Upper lobe of left lung (tissue), 6 donors: Measurements from ENCODE around the gene SMYD2. TPM values are rescaled to one million over a fixed set of nuclear protein-coding genes. Genes with fewer than 3 reads are reported as not detected.
A peak's percentile ranks its signal among the peaks of the same experiment; 100 is the strongest.

ENCODE experiments used
- ATAC-seq, 2 donors: fragments of 200-7000 bp; cut with Tn5 transposase; one replicate each; pipeline ENCODE4 v1.9.1; 2022; ENCODE audit warnings: mild to moderate bottlenecking in 2 of 2, moderate library complexity in 2 of 2; ENCODE audit not compliant: low FRiP score in 2 of 2
- DNase-seq, 2 donors: peaks; one replicate each; pipeline ENCODE4 v3.0.0-alpha.2; 2019 to 2020
- H3K27ac ChIP-seq, 4 donors: fragments of 200-600 bp; sonication (generic); one replicate each; pipeline ENCODE4 v1.5.1; 2016 to 2019
- H3K27me3 ChIP-seq, 4 donors: fragments of 200-600 bp; sonication (generic); one replicate each; pipeline ENCODE4 v1.5.1; 2017 to 2019
- H3K36me3 ChIP-seq, 4 donors: fragments of 200-600 bp; sonication (generic); one replicate each; pipeline ENCODE4 v1.5.1; 2016 to 2019
- H3K4me1 ChIP-seq, 4 donors: fragments of 200-600 bp; sonication (generic); one replicate each; pipeline ENCODE4 v1.5.1; 2018 to 2019
- H3K4me3 ChIP-seq, 4 donors: fragments of 200-600 bp; sonication (generic); one replicate each; pipeline ENCODE4 v1.5.1; 2017 to 2019; ENCODE audit warnings: mild to moderate bottlenecking in 2 of 4, moderate library complexity in 1 of 4
- H3K9me3 ChIP-seq, 4 donors: fragments of 200-600 bp; sonication (generic); one replicate each; pipeline ENCODE4 v1.5.1; 2018 to 2019
- EP300 ChIP-seq, 4 donors: sonication (generic); formaldehyde crosslinking; IDR thresholded peaks; one replicate each; pipeline ENCODE4 v1.5.1; 2017; ENCODE audit warnings: antibody characterized with exemption in 4 of 4, control low read depth in 2 of 4
- POLR2A ChIP-seq, 4 donors: fragments of 450-650 bp; IDR thresholded peaks; one replicate each; pipeline ENCODE4 v1.5.1; 2016 to 2017; ENCODE audit warnings: antibody characterized with exemption in 4 of 4, mild to moderate bottlenecking in 2 of 4
- POLR2AphosphoS5 ChIP-seq, 2 donors: sonication (generic); formaldehyde crosslinking; IDR thresholded peaks; one replicate each; pipeline ENCODE4 v1.5.1; 2017; ENCODE audit warnings: antibody characterized with exemption in 2 of 2
- WGBS, 2 donors: methylation state at CpG; one replicate each; pipeline ENCODE4 v1.1.5; 2017 to 2018; 5-methylcytosine and 5-hydroxymethylcytosine counted together
- total RNA-seq, 6 donors: library from RNA; depleted of rRNA in 4 of 6; stranded (reverse); fragments of >200 nt in 4 of 6; gene quantifications; one replicate each; pipeline versions ENCODE4 v1.1.0 to v1.2.1, GENCODE V29; 2016 to 2021
- TF ChIP-seq, protein P1 (sequence below), 6 experiments: fragments of 450-650 bp in 4 of 6; fragments of 200-600 bp in 2 of 6; sonication (generic) in 2 of 6; IDR thresholded peaks; one replicate each; pipeline ENCODE4 v1.5.1; 2016 to 2019; ENCODE audit warnings: antibody characterized with exemption in 6 of 6
- donor health status: DM: no; HTN: no; CAD: no; lungs with moderate emphysema.
- donor health status: DM: no; HTN: yes; CAD: no; lungs with severe emphysema.

SMYD2 gene
- total RNA-seq, 6 donors from 2014 or later = 22.6 to 52.9 (median 34.8) TPM

DNA sequence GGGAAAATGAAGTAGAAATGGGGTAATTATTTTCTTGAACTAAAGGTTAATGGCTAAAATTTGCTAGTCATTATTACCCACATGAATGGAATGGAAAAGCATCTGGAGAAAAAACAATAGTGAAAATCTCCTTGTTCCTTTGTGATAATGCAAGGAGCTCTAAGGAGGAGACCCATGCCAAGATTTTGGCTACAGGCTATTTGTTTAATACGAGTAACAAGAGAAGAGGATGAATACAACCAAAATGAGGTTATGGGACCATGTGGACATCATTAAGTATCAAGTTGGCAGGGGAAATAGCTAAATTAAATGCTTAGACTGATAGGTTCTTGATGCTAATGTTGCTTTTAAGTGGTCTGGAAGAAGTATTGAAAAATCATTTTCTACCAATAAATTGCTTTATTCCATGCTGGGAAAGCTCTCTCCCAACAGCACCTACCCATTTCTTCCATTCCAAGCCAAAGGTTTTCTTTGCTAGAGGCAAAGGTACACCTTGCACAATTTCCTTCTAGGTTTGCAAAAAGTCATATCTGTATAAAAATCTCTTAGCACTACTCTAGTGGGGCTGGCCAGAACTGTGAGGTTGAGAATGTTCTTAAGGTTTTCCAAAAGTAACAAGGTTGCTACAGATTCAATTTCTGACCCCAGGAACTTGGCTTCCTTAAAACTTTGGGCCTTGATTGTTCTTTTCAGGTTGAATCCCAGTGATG, 100.2 kb downstream of the SMYD2 start:
- DNase-seq (no peak), ATAC-seq (no peak)
- Histone ChIP-seq H3K27me3 (no peaks in the 10 kb centered on the region), H3K36me3 (peaks cover 5 to 55% (median 14%) of the 10 kb centered on the region in 4 donors), H3K27ac (no peak overlapping the region), H3K4me1 (no peaks in the 10 kb centered on the region), H3K9me3 (no peaks in the 10 kb centered on the region), H3K4me3 (no peak overlapping the region)
- 73 to 89% methylated on average over 1 of the region's 1 CpG for WGBS, 2 donors
- TF ChIP-seq POLR2A (IDR thresholded peaks at IDR 0.05) (no peak), POLR2AphosphoS5 (IDR thresholded peaks at IDR 0.05) (no peak), EP300 (IDR thresholded peaks at IDR 0.05) (no peak)
- TF ChIP-seq, protein P1, sequence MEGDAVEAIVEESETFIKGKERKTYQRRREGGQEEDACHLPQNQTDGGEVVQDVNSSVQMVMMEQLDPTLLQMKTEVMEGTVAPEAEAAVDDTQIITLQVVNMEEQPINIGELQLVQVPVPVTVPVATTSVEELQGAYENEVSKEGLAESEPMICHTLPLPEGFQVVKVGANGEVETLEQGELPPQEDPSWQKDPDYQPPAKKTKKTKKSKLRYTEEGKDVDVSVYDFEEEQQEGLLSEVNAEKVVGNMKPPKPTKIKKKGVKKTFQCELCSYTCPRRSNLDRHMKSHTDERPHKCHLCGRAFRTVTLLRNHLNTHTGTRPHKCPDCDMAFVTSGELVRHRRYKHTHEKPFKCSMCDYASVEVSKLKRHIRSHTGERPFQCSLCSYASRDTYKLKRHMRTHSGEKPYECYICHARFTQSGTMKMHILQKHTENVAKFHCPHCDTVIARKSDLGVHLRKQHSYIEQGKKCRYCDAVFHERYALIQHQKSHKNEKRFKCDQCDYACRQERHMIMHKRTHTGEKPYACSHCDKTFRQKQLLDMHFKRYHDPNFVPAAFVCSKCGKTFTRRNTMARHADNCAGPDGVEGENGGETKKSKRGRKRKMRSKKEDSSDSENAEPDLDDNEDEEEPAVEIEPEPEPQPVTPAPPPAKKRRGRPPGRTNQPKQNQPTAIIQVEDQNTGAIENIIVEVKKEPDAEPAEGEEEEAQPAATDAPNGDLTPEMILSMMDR (IDR thresholded peaks at IDR 0.05) = no peak

- no peaks in the 10 kb centered on the region for H3K27me3 ChIP-seq
- 94 to 97% methylated on average over 31 to 42 of the region's 45 CpGs for WGBS, 2 donors
- no peak overlapping the region for H3K27ac ChIP-seq
- H3K4me3 ChIP-seq = no peak overlapping the region
- peak in 1 of 2 donors; percentile 34 for ATAC-seq
- TF ChIP-seq EP300 (IDR thresholded peaks at IDR 0.05) (no peak), POLR2AphosphoS5 (IDR thresholded peaks at IDR 0.05) (no peak)
- TF ChIP-seq, protein P1 (IDR thresholded peaks at IDR 0.05) = no peak
- no peaks in the 10 kb centered on the region for H3K9me3 ChIP-seq
- H3K4me1 ChIP-seq = no peaks in the 10 kb centered on the region
- peak in 1 of 2 donors; percentile 69 for DNase-seq
- H3K36me3 ChIP-seq = peaks cover 5 to 63% (median 14%) of the 10 kb centered on the region in 4 donors
Measured at GRCh38 chr1:214383381-214384372, 102.7 kb downstream of the SMYD2 start.

- Histone ChIP-seq H3K27me3 (no peaks in the 10 kb centered on the region), H3K36me3 (peaks cover 5 to 63% (median 14%) of the 10 kb centered on the region in 4 donors), H3K9me3 (no peaks in the 10 kb centered on the region), H3K27ac (no peak overlapping the region), H3K4me3 (no peak overlapping the region), H3K4me1 (no peaks in the 10 kb centered on the region)
- peak in 1 of 2 donors; percentile 56 for DNase-seq
- peak in 1 of 2 donors; percentile 16 for ATAC-seq
- 97% methylated on average over 15 to 18 of the region's 18 CpGs for WGBS, 2 donors
- TF ChIP-seq POLR2A (IDR thresholded peaks at IDR 0.05) = no peak
- TF ChIP-seq, protein P1 (IDR thresholded peaks at IDR 0.05) = no peak
- TF ChIP-seq POLR2AphosphoS5 (IDR thresholded peaks at IDR 0.05) = no peak
- TF ChIP-seq EP300 (IDR thresholded peaks at IDR 0.05) = no peak
Measured at GRCh38 chr1:214384373-214385079, 103.6 kb downstream of the SMYD2 start.

GRCh38 chr1:214385428-214385827, 104.5 kb downstream of the SMYD2 start:
- Histone ChIP-seq H3K4me3 (no peak overlapping the region), H3K36me3 (peaks cover 5 to 56% (median 14%) of the 10 kb centered on the region in 4 donors), H3K9me3 (no peaks in the 10 kb centered on the region), H3K27ac (no peak overlapping the region), H3K27me3 (no peaks in the 10 kb centered on the region), H3K4me1 (no peaks in the 10 kb centered on the region)
- 92 to 96% methylated on average over 1 of the region's 1 CpG for WGBS, 2 donors
- ATAC-seq (no peak), DNase-seq (no peak)
- TF ChIP-seq POLR2AphosphoS5 (IDR thresholded peaks at IDR 0.05) = no peak
- TF ChIP-seq, protein P1 (IDR thresholded peaks at IDR 0.05) = no peak
- no peak for TF ChIP-seq EP300 (IDR thresholded peaks at IDR 0.05)
- no peak for TF ChIP-seq POLR2A (IDR thresholded peaks at IDR 0.05)
